ENCODE measurements around the gene TMEM143. TPM values are rescaled to one million over a fixed set of nuclear protein-coding genes. Genes with fewer than 3 reads are reported as not detected.
A peak's percentile ranks its signal among the peaks of the same experiment; 100 is the strongest.

Gene TMEM143
- total RNA-seq, 2 donors from 2014 or later, result 14.5 to 16.1 TPM

GRCh38 chr19:48351341-48351752 lies 12.4 kb downstream of the TMEM143 start:
- DNase-seq (peak; percentile 68 to 81 (median 75)), ATAC-seq (peak; percentile 64)
- intact Hi-C loops (cut with DNase I), result no loop called here
- H3K27ac ChIP-seq, result no peak overlapping the region
- no peaks in the 10 kb centered on the region for H3K36me3 ChIP-seq (replicated peaks in 1 of 2; ENCODE audit: insufficient read depth in 1 of 2, low read depth in 2 of 2)
- 42 to 46% methylated on average over 8 of the region's 8 CpGs for WGBS, 2 donors
- H3K4me1 ChIP-seq, result no peaks in the 10 kb centered on the region
- H3K27me3 ChIP-seq, result no peaks in the 10 kb centered on the region
- TF ChIP-seq CTCF (IDR thresholded peaks at IDR 0.05) (peak; percentile 59 to 80 (median 69)), POLR2A (IDR thresholded peaks at IDR 0.05) (no peak)
- no peaks in the 10 kb centered on the region for H3K9me3 ChIP-seq
- no peak overlapping the region for H3K4me3 ChIP-seq

- no peak for ATAC-seq
- intact Hi-C loops (cut with DNase I), result no loop called here
- no peak overlapping the region for H3K4me3 ChIP-seq
- H3K27ac ChIP-seq, result no peak overlapping the region
- TF ChIP-seq CTCF (IDR thresholded peaks at IDR 0.05) (no peak), POLR2A (IDR thresholded peaks at IDR 0.05) (no peak)
- no peaks in the 10 kb centered on the region for H3K4me1 ChIP-seq
- H3K27me3 ChIP-seq, result no peaks in the 10 kb centered on the region
- no peaks in the 10 kb centered on the region for H3K9me3 ChIP-seq
- no peak for DNase-seq
- H3K36me3 ChIP-seq (replicated peaks in 1 of 2; ENCODE audit: insufficient read depth in 1 of 2, low read depth in 2 of 2), result no peaks in the 10 kb centered on the region
- WGBS, 2 donors, result 92 to 96% methylated on average over 5 of the region's 5 CpGs
These were observed 12.9 kb downstream of the TMEM143 start for GRCh38 chr19:48350856-48351255.

GRCh38 chr19:48348737-48349136 lies 15.0 kb downstream of the TMEM143 start:
- DNase-seq, result no peak
- Histone ChIP-seq H3K36me3 (replicated peaks in 1 of 2; ENCODE audit: insufficient read depth in 1 of 2, low read depth in 2 of 2) (no peaks in the 10 kb centered on the region), H3K27ac (peak overlapping the region; percentile 1 to 67 (median 40)), H3K27me3 (no peaks in the 10 kb centered on the region), H3K9me3 (no peaks in the 10 kb centered on the region), H3K4me1 (no peaks in the 10 kb centered on the region), H3K4me3 (no peak overlapping the region)
- intact Hi-C loops (cut with DNase I), result no loop called here
- WGBS, 2 donors, result 85 to 92% methylated on average over 4 to 7 of the region's 7 CpGs
- ATAC-seq, result no peak
- TF ChIP-seq POLR2A (IDR thresholded peaks at IDR 0.05), result no peak
- TF ChIP-seq CTCF (IDR thresholded peaks at IDR 0.05), result no peak

GRCh38 chr19:48348045-48348444 lies 15.7 kb downstream of the TMEM143 start:
- H3K36me3 ChIP-seq (replicated peaks in 1 of 2; ENCODE audit: insufficient read depth in 1 of 2, low read depth in 2 of 2), result no peaks in the 10 kb centered on the region
- TF ChIP-seq CTCF (IDR thresholded peaks at IDR 0.05), result no peak
- no peak for TF ChIP-seq POLR2A (IDR thresholded peaks at IDR 0.05)
- no peaks in the 10 kb centered on the region for H3K9me3 ChIP-seq
- no peaks in the 10 kb centered on the region for H3K27me3 ChIP-seq
- no peaks in the 10 kb centered on the region for H3K4me1 ChIP-seq
- H3K27ac ChIP-seq, result peak overlapping the region; percentile 1 to 67 (median 40)
- H3K4me3 ChIP-seq, result no peak overlapping the region
- 22 to 29% methylated on average over 5 of the region's 5 CpGs for WGBS, 2 donors
- DNase-seq, result peak; percentile 46 to 74 (median 64)
- intact Hi-C loops (cut with DNase I), result no loop called here
- peak; percentile 70 for ATAC-seq

GRCh38 chr19:48346191-48346590 lies 17.5 kb downstream of the TMEM143 start:
- intact Hi-C loops (cut with DNase I), result no loop called here
- WGBS, 2 donors, result 83 to 89% methylated on average over 2 of the region's 2 CpGs
- Histone ChIP-seq H3K4me3 (no peak overlapping the region), H3K27ac (no peak overlapping the region), H3K9me3 (no peaks in the 10 kb centered on the region), H3K4me1 (no peaks in the 10 kb centered on the region), H3K27me3 (no peaks in the 10 kb centered on the region), H3K36me3 (replicated peaks in 1 of 2; ENCODE audit: insufficient read depth in 1 of 2, low read depth in 2 of 2) (no peaks in the 10 kb centered on the region)
- no peak for ATAC-seq
- TF ChIP-seq POLR2A (IDR thresholded peaks at IDR 0.05), result no peak
- no peak for TF ChIP-seq CTCF (IDR thresholded peaks at IDR 0.05)
- DNase-seq, result no peak

All from body of pancreas (tissue), 4 donors.